Astrocyte (in vitro differentiated cells and primary cell): ENCODE data around the gene LMNA.

Experiments used
- EZH2 ChIP-seq: IDR thresholded peaks from 2 replicates; pipeline ENCODE4 v1.6.1; 2012; ENCODE audit warnings: mild to moderate bottlenecking, low read length, inconsistent platforms; ENCODE audit not compliant: insufficient read depth
- TF ChIP-seq, protein P1 (sequence below): IDR thresholded peaks from 2 replicates; pipeline ENCODE4 v1.5.1; 2011; ENCODE audit warnings: low read depth, mild to moderate bottlenecking, inconsistent platforms, low read length, moderate library complexity; ENCODE audit not compliant: insufficient read depth

DNA sequence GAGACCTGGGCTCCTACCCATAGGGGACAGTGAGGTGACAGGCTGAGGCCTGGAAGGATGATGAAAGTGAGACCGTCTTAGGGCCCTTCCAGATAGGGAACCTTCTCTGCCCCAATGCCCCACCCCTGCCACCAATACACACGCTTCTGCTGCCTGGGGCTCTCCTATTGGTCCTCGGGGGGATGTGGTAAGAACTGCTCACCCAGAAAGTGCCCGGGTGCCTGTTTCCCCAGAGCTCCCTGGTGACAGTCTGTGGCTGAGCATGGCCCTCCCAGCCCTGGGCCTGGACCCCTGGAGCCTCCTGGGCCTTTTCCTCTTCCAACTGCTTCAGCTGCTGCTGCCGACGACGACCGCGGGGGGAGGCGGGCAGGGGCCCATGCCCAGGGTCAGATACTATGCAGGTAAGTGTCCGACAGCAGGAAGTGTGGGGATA lies 39.8 kb downstream of the LMNA start:
- TF ChIP-seq EZH2 = no peak
- TF ChIP-seq, protein P1, sequence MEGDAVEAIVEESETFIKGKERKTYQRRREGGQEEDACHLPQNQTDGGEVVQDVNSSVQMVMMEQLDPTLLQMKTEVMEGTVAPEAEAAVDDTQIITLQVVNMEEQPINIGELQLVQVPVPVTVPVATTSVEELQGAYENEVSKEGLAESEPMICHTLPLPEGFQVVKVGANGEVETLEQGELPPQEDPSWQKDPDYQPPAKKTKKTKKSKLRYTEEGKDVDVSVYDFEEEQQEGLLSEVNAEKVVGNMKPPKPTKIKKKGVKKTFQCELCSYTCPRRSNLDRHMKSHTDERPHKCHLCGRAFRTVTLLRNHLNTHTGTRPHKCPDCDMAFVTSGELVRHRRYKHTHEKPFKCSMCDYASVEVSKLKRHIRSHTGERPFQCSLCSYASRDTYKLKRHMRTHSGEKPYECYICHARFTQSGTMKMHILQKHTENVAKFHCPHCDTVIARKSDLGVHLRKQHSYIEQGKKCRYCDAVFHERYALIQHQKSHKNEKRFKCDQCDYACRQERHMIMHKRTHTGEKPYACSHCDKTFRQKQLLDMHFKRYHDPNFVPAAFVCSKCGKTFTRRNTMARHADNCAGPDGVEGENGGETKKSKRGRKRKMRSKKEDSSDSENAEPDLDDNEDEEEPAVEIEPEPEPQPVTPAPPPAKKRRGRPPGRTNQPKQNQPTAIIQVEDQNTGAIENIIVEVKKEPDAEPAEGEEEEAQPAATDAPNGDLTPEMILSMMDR = no peak
